ENCODE results near the gene UBE2J2. TPM values are rescaled to one million over a fixed set of nuclear protein-coding genes. Genes with fewer than 3 reads are reported as not detected.

Gene UBE2J2
- total RNA-seq, 1 donor from 2014 or later, result 37.2 TPM

DNA sequence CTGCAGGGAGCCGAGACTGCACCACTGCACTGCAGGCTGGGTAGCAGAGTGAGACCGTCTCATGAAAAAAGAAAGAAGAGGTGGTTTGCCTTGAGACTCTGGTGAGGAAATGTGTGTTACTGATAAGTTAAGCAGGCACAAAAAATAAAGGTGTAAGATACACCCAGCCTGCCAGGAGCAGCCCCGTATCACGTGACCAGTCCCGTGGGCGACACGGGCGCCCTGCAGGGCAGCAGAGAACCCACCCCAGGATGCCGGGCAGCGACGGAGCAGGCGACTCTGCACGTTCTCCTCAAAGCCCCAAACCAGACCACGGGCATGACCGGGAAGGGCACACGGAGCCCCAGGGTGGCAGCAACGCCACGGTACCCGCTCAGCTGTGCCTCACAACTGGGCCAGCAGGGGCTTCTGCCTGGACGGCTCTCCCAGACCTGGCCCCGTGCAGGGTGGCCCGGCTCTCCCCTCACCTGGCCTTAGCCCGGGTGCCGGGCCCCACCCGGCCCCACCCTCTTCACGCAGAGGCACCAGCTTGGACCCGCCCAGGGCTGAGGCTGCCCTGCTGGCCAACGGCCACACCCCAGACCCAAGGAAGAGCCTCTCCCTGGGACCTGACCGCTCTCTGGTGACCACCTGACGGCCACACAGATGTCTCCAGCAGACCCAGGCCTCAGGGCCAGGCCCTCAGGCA lies 51.6 kb downstream of the UBE2J2 start:
- intact Hi-C loops (cut with DNase I), result no loop called here
- no peak for DNase-seq (ENCODE audit: low spot score)

GRCh38 chr1:1220197-1220596 lies 53.5 kb downstream of the UBE2J2 start:
- intact Hi-C loops (cut with DNase I), result no loop called here
- no peak for DNase-seq (ENCODE audit: low spot score)

DNA sequence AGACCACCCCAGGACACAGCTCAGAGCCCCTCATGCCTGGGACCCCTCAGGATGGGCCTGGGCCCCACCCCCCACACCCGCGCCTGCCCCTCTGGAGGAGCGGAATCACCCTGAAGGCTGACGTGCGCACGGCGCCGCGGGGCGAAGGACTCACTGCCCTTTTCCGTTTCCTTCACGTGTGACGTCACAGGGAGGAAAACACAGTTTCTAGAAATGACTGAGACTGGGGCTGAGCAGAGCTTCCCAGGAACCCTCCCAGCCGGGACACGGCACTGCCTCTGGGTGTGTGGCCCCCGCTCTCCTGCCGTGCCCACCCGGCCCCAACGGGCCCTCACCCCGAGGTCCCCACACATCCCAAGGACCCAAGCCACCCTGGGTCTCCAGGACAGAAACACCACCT lies 54.3 kb downstream of the UBE2J2 start:
- intact Hi-C loops (cut with DNase I), result no loop called here
- DNase-seq (ENCODE audit: low spot score), result no peak

GRCh38 chr1:1218524-1219200 lies 55.0 kb downstream of the UBE2J2 start:
- DNase-seq (ENCODE audit: low spot score), result no peak
- intact Hi-C loops (cut with DNase I), result no loop called here

DNA sequence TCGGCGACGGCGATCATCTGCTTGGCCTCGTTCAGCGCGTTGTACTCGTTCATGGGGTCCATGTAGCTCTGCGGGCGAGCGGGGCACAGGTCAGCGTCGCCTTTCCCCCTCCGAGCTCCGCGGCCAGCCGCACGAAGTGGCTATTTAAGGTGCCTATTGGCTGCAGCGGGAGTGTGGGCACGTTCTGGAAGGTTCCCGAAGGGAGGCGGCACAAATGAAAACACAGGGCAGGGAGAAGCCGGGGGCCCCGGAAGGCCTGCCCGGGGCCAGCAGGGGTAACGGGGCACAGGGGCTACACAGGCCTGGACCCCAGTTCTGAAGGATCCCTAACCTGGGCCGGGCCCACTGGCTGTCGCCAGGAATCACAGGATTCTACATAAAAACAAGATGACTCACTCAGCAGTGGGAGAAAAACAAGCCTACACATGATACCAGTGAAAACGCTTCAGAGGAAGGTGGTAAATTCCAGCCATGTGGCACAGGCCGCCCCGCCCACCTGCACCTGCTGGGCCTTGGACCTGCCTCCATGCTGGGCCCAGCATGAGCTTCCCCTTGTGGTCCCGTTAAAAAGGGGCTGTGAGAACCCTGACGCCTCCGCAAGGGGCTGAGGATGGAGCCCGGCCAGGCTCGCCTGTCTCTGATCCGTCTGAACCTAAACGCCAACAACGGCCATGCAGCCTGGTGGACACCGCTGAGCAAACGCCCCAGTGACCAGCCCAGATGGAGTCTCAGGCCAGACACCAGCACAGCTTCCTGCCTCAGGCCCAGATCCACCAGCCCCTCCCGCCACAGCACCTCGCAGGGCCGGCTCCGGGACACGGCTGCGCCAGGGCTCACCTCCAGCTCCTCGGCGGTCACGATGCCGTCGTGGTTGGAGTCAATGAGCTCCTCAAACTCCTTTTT lies 55.8 kb downstream of the UBE2J2 start:
- intact Hi-C loops (cut with DNase I), result no loop called here

DNA sequence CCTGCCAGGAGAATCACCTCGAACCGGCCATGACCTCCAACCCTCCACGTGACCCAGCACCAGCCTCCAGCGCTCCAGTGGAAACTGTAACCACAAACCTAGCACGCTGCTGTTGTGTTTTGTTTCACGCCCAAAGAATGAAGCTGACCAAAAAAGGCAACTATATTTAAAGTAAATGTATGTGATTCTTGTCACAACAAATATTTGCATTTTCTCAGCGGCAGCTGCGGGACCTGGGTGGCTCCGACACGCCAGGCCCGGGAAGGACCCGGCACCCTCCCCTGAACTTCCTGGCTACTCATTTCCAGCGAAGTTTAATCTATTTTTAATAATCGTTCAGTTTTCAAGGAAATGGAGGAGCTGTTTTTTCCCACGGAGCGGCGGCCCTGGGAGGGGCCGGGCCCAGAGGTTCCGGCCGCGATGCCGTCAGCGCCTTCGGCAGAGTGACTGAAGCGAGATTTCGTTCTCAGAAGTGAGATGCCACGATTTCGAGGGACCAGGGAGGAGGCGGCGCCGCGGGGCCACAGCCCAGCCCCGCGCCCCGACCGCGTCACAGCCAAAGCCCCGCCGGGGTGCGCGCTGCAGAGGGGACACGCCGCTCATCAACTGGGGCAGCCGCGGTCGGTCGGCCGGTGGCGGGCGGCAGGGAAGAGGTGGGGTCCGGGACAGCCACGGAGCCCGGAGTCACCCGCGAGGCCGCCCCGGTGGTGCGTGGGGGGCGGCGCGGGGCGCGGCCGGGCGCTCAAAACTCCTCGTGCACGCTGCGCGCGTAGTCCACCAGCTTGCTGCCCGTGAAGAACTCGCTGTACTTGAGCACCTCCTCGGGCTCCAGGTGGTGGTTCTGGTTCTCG lies 56.7 kb downstream of the UBE2J2 start:
- intact Hi-C loops (cut with DNase I), result no loop called here
- DNase-seq (ENCODE audit: low spot score), result no peak

More for the DNA sequence above, 55.8 kb downstream of the UBE2J2 start:
- no peak for DNase-seq (ENCODE audit: low spot score)

GRCh38 chr1:1215881-1216605 lies 57.6 kb downstream of the UBE2J2 start:
- DNase-seq (ENCODE audit: low spot score), result no peak
- intact Hi-C loops (cut with DNase I), result no loop called here

GRCh38 chr1:1215080-1215676 lies 58.5 kb downstream of the UBE2J2 start:
- intact Hi-C loops (cut with DNase I), result no loop called here

GRCh38 chr1:1213345-1214265 lies 60.0 kb downstream of the UBE2J2 start, which contains the start of gene TNFRSF4:
Gene TNFRSF4 (minus strand): TSS chr1:1214153. CDS start chr1:1214127, 26 bp downstream.
- DNase-seq (ENCODE audit: low spot score), result no peak

More at GRCh38 chr1:1215080-1215676, 58.5 kb downstream of the UBE2J2 start:
- DNase-seq (ENCODE audit: low spot score), result no peak

GRCh38 chr1:1212780-1213344 lies 60.8 kb downstream of the UBE2J2 start:
- no peak for DNase-seq (ENCODE audit: low spot score)
- intact Hi-C loops (cut with DNase I), result no loop called here

More at GRCh38 chr1:1213345-1214265, 60.0 kb downstream of the UBE2J2 start, which contains the start of gene TNFRSF4:
- intact Hi-C loops (cut with DNase I), result no loop called here

DNA sequence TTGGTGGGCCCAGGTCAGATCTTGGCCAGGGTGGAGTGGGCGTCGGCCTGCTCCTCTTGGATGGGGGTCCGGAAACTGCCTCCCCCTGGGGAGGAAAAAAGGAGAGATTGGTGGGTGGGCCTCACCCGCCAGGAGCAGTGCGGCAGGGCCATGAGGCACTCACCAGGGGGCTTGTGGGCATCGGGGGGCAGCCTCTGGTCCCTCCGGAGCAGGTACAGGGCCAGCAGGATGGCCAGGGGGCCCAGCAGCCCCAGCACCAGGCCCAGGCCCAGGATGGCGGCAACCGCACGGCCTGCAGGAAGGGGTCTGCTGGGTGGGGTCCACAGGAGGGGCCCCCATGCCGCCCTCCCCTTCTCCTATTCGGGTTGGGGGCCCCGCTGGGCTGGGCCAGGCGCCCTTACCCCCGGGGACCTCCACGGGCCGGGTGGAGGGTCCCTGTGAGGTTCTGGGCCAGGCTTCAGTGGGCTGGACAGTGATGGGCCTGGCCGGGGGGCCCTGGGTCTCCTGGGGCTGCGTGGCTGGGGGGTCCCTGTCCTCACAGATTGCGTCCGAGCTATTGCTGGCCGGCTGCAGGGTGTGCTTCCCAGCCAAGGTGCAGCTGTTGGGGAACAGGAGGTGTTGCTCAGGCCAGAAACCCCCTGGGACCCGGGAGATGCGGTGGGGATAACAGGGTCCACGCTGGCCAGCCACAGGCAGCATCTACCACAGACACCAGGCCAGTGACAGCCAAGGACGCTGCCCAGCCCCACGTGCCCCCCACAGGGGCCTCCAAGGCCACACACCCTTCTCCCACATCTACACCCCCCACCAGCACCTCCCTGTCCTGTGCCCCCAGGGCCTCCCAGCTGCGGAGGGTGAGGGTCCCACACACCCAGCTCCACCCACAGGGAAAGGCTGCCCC lies 61.9 kb downstream of the UBE2J2 start:
- DNase-seq (ENCODE audit: low spot score), result no peak

GRCh38 chr1:1210726-1211540 lies 62.7 kb downstream of the UBE2J2 start:
- no peak for DNase-seq (ENCODE audit: low spot score)
- intact Hi-C loops (cut with DNase I), result no loop called here

More for the DNA sequence above, 61.9 kb downstream of the UBE2J2 start:
- intact Hi-C loops (cut with DNase I), result no loop called here

- no peak for DNase-seq (ENCODE audit: low spot score)
- intact Hi-C loops (cut with DNase I), result loop anchor here (5.0 kb wide), 1 partner anchor 77 kb away; no protein-coding TSS in a partner anchor
Measured at GRCh38 chr1:1208713-1209433, 64.8 kb downstream of the UBE2J2 start.

- DNase-seq (ENCODE audit: low spot score), result no peak
Measured at GRCh38 chr1:1207571-1207892, 66.1 kb downstream of the UBE2J2 start.

More at GRCh38 chr1:1207571-1207892, 66.1 kb downstream of the UBE2J2 start:
- intact Hi-C loops (cut with DNase I), result loop anchor here (5.0 kb wide), 1 partner anchor 75 kb away; no protein-coding TSS in a partner anchor
